Choroid plexus epithelial cell (primary cell): ENCODE measurements around the gene ADGRD1.
"Not testable (repeated sequence)": the region's sequence is repeated elsewhere in the genome, so short reads cannot be mapped to it uniquely, and the experiment has no call there.

Source experiments
- DNase-seq: peaks from one replicate; pipeline ENCODE4 v3.0.0-alpha.2; 2010; ENCODE audit warnings: low read depth
- H3K4me3 ChIP-seq: 2 replicates; pipeline ENCODE4 v1.5.1; 2011; ENCODE audit warnings: low read depth, mild to moderate bottlenecking, control low read depth, low read length, moderate library complexity
- TF ChIP-seq, protein P1 (sequence below): conservative IDR thresholded peaks from 2 replicates; pipeline ENCODE4 v1.5.1; 2011; ENCODE audit warnings: low read depth, mild to moderate bottlenecking, control low read depth, inconsistent platforms, low read length, moderate library complexity

The ADGRD1 gene

DNA sequence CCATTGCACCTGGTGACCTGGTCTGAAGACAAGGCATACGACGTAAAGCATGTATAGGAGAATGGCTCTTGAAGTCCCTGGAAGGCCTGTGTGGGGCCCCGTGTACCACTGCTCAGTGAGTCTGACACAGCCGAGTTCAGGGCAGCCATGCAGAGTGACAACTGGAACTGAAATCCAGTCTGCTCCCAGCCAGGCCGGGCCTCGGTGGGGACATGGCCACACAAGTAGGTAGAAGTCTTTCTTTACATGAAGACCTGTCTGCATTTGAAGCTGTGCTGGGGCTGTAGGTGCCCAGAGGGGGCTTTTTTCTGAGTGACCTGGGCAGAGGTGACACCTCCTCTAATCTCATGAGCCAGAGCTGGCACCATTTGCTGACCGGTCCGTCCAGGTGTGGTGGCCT, 35.7 kb downstream of the ADGRD1 start:
- DNase-seq, result no peak
- no peak overlapping the region for H3K4me3 ChIP-seq
- TF ChIP-seq, protein P1, sequence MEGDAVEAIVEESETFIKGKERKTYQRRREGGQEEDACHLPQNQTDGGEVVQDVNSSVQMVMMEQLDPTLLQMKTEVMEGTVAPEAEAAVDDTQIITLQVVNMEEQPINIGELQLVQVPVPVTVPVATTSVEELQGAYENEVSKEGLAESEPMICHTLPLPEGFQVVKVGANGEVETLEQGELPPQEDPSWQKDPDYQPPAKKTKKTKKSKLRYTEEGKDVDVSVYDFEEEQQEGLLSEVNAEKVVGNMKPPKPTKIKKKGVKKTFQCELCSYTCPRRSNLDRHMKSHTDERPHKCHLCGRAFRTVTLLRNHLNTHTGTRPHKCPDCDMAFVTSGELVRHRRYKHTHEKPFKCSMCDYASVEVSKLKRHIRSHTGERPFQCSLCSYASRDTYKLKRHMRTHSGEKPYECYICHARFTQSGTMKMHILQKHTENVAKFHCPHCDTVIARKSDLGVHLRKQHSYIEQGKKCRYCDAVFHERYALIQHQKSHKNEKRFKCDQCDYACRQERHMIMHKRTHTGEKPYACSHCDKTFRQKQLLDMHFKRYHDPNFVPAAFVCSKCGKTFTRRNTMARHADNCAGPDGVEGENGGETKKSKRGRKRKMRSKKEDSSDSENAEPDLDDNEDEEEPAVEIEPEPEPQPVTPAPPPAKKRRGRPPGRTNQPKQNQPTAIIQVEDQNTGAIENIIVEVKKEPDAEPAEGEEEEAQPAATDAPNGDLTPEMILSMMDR, result no peak

DNA sequence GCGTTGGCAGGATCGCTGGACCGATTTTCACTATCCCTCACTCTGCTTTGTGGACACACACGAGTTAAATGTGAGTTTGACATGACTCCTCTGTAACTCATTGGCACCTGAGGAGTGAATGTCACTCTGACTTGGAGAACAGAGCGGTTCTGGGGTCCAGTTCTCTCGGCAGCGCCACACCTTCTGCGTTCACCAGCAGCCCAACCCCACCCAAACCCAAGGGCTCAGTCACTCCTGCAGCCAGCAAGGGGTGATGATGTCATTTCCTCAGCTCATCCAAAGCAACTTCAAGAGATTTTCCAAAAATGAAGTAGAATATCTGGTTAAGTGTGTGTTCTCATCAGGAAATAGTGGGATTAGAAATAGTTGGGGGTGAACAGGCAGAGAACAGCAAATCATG, 36.3 kb downstream of the ADGRD1 start:
- DNase-seq, result no peak
- TF ChIP-seq, protein P1, result no peak

GRCh38 chr12:130992448-130992847, 38.7 kb downstream of the ADGRD1 start:
- TF ChIP-seq, protein P1, result no peak
- no peak overlapping the region for H3K4me3 ChIP-seq
- no peak for DNase-seq

More for the DNA sequence above, 36.3 kb downstream of the ADGRD1 start:
- H3K4me3 ChIP-seq, result no peak overlapping the region

DNA sequence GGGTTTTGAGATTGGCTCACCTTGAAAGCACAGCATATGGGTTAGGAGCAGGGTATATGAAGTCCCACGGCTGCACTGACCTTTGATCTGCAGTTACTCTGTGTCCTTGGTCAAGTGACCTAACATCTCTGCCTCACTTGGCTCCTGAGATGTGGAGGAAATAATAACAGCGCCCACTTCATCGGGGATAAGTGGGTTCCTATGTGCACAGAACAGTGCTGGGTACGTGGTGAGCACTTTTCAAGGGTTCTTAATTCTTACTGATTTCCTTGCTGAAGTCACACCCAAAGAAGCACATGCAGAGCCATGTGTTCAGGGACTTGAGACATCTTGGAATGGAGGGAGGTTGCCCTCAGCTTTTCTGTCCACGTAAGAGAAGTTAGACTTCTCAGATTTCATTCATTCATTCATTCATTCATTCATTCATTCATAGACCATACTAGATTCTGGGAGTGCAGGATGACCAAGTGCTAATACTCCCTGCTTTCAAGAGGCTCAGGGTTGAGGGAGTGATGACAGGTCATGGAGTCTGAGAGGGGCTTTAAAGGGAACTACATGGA, 39.4 kb downstream of the ADGRD1 start:
- no peak for DNase-seq
- TF ChIP-seq, protein P1, result no peak
- H3K4me3 ChIP-seq, result no peak overlapping the region

DNA sequence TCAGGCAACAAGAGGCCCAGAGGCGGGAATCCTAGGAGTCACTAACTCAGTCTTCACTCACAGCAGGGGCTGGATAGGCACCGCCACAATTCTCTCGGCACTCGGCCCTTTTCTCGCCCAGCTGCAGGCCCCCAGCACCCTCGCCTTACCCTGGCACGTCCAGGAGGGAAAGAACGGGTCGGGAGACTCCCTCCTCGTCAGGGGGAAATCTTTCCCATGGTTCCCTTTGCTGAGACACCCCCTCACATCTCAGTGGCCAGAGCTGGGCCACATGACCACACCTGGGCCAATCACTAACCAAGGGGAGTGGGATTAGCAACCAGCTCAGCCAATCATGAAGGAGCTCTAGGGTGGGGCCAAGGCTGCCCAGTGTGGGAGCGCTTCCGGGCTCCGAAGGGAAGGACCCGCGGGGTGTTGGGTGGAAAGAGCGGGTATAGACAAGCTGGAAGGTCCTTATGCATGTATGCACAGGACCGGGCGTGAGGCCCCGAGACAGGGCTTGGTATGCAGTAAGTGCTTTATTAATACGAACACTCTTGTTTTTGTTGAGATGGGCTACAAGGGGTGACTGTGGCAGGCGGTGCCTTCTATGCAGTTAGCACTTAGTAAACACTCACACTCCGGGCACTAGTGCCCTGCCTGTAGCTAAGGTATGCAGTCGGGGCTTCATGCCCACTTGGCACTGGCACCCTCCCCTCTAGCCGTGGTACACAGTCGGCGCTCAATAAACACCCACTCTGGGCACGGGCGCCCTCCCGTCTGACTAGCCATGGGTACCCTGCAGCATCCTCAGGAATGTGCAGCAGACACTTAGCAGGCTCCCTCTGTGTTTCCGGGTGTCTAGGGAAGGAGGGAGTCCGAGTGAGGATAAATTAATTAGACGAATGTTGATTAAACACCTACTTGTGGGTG, 40.3 kb downstream of the ADGRD1 start:
- H3K4me3 ChIP-seq, result no peak overlapping the region
- TF ChIP-seq, protein P1, result no peak
- DNase-seq, result no peak

DNA sequence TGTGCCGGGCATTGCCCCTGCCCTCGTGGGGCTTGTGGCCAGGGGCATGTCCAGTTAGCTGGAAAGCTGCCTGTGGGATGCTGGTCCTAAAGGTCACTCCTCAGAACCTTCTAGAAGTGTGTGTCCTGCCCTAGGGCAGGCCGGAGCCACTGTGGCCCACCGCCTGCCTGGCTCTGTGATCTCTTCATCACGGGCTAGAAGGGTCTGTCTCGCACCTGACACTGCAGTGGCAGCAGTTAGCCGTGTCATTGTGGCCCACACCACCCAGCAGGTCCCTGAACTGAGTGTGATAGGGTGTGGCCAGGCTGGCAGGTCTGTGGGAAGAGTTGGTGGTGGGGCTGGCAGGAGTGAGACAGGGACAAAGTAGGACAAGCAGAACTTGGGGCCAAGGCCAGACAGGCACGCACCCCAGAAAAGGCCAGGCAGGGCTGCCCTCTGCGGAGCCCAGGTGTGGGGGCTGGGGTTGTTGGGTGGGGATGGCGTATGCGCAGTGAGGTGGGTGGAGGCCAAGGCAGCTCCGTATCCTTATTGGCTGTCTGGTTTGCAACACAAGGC, 41.2 kb downstream of the ADGRD1 start:
- no peak for DNase-seq
- TF ChIP-seq, protein P1, result no peak

DNA sequence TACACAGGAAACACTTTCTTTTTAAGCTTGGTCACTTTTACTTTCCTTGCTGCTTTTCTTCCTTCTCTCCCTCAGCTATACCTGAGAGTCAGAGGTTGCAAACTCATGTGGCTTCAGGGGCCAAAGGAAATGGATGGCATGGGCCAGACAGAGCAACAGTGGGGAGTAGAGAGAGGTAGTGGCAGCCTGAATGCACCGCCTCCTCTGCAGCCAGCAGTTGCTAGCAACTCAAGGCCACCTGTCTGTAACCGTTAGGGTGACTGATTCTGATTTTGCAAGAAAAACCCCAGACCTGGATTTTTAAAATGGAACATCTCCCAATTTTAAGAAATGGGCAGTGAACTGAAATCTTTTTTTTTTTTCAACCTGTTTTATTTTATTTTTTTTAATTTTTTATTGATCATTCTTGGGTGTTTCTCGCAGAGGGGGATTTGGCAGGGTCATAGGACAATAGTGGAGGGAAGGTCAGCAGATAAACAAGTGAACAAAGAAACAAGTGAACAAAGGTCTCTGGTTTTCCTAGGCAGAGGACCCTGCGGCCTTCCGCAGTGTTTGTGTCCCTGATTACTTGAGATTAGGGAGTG, 41.8 kb downstream of the ADGRD1 start:
- H3K4me3 ChIP-seq, DNase-seq: not testable (repeated sequence)

More for the DNA sequence above, 41.2 kb downstream of the ADGRD1 start:
- H3K4me3 ChIP-seq, result no peak overlapping the region
